ENCODE results near the gene C5orf24.
A peak's percentile ranks its signal among the peaks of the same experiment; 100 is the strongest.
"Not testable (repeated sequence)": the region's sequence is repeated elsewhere in the genome, so short reads cannot be mapped to it uniquely, and the experiment has no call there.

C5orf24 gene

DNA sequence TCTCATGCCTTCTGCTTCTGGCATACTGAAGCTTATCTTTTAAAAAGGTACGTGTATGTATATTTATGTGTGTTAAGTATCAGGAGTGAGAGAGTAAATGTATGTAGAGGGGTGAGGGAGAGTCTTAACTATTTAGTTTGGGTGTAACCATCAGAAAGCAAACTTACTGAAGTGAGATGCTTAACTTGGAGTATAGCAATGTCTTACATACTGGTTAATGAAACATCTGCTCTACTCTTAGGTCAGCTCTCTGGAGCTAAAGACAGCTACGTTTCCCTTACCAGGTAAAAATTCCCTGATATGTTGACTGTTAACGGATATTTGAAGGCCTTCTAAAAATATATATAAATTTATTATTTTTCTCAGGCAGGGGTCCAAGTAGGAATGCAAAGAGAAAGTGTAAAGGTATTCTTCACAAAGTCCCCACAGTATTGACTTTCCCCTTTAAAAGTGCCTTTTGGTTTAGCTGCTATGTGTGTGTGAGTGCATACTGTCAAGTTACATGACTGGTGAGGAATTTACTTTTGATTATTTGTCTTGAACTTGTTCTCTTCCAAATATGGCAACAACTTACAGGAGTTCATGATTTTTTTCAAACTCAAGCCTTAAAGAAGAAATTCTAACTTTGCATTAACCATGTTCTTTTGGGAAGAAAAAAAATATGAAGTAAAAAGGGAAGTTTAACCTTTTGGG is 12.3 kb upstream of the C5orf24 start:
- Histone ChIP-seq H3K36me3 (ENCODE audit: control insufficient read depth, insufficient read depth, low read length) (peaks cover 8% of the 10 kb centered on the region), H3K9ac (ENCODE audit: low read depth, low read length) (no peak overlapping the region), H3K4me1 (ENCODE audit: control insufficient read depth, insufficient read depth, low read length) (no peaks in the 10 kb centered on the region), H3K27me3 (ENCODE audit: control insufficient read depth, insufficient read depth, low read length) (no peaks in the 10 kb centered on the region), H3K9me3 (ENCODE audit: control insufficient read depth, insufficient read depth, low read length) (no peaks in the 10 kb centered on the region), H3K4me3 (ENCODE audit: low read depth, low read length) (no peak overlapping the region)

DNA sequence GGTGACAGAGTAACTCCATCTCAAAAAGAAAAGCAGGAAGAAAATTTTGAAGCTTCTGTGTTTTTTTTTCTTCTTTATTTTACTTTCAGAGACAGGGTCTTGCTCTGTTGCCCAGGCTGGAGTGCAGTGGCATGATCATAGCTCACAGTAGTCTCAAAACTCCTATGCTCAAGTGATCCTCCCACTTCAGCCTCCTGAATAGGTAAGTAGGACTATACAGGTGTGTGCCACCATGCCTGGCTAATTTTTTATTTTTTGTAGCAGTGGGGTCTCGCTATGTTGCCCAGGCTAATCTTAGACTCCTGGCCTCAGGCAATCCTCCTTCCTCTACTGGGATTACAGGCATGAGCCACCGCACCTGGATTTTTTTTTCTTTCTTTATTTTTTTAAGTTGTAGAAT is 10.1 kb upstream of the C5orf24 start:
- Histone ChIP-seq H3K4me1 (ENCODE audit: control insufficient read depth, insufficient read depth, low read length) (no peaks in the 10 kb centered on the region), H3K27me3 (ENCODE audit: control insufficient read depth, insufficient read depth, low read length) (no peaks in the 10 kb centered on the region), H3K9ac (ENCODE audit: low read depth, low read length) (no peak overlapping the region), H3K4me3 (ENCODE audit: low read depth, low read length) (no peak overlapping the region), H3K9me3 (ENCODE audit: control insufficient read depth, insufficient read depth, low read length) (no peaks in the 10 kb centered on the region), H3K36me3 (ENCODE audit: control insufficient read depth, insufficient read depth, low read length) (peaks cover 11% of the 10 kb centered on the region)

DNA sequence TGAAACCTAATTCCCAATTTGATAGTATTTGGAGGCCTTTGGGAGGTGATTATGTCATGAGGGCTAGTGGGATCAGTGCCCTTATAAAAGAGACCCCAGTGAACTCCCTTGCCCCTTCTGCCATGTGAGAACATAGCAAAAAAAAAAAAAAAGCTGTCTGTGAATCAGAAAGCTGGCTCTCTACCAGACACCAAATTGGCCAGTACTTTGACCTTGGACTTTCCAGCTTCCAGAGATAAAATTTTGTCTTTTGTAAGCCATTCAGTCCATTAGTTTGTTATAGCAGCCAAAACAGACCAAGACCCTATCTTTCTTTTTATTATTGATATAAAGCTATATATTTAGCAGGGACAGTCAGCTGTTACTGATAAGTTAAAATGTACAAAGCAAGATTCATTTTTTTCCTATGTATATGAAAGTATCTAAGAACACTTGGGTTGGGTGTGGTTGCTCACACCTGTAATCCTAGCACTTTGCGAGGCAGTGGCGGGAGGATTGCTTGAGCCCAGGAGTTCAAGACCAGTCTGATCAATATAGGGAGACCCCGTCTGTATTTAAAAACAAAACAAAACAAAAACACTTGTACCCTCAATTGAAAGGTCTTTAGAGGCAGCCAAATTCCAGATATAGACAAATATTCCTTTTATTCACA is 8.1 kb upstream of the C5orf24 start:
- Histone ChIP-seq H3K4me1 (ENCODE audit: control insufficient read depth, insufficient read depth, low read length) (no peaks in the 10 kb centered on the region), H3K9me3 (ENCODE audit: control insufficient read depth, insufficient read depth, low read length) (no peaks in the 10 kb centered on the region), H3K9ac (ENCODE audit: low read depth, low read length) (no peak overlapping the region), H3K27me3 (ENCODE audit: control insufficient read depth, insufficient read depth, low read length) (no peaks in the 10 kb centered on the region), H3K4me3 (ENCODE audit: low read depth, low read length) (no peak overlapping the region), H3K36me3 (ENCODE audit: control insufficient read depth, insufficient read depth, low read length) (peaks cover 11% of the 10 kb centered on the region)

DNA sequence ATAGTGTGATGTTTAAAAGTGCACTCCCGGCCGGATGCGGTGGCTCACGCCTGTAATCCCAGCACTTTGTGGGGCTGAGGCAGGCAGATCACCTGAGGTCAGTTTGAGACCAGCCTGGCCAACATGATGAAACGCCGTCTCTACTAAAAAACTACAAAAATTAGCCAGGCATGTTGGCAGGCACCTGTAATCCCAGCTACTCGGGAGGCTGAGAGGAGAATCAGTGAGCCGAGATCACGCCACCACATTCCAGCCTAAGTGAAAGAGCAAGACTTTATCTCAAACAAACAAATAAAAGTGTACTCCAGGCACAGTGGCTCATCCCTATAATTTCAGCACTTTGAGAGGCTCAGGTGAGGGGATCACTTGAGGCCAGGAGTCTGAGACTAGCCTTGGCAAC is 7.4 kb upstream of the C5orf24 start:
- not testable (repeated sequence) for H3K4me3 ChIP-seq (ENCODE audit: low read depth, low read length); H3K9me3 ChIP-seq (ENCODE audit: control insufficient read depth, insufficient read depth, low read length); H3K9ac ChIP-seq (ENCODE audit: low read depth, low read length); H3K27me3 ChIP-seq (ENCODE audit: control insufficient read depth, insufficient read depth, low read length); H3K4me1 ChIP-seq (ENCODE audit: control insufficient read depth, insufficient read depth, low read length)
- peaks cover 11% of the 10 kb centered on the region for H3K36me3 ChIP-seq (ENCODE audit: control insufficient read depth, insufficient read depth, low read length)

GRCh38 chr5:134840811-134841210 is 5.0 kb upstream of the C5orf24 start:
- no peak overlapping the region for H3K4me3 ChIP-seq (ENCODE audit: low read depth, low read length)
- peaks cover 5% of the 10 kb centered on the region for H3K36me3 ChIP-seq (ENCODE audit: control insufficient read depth, insufficient read depth, low read length)
- no peak overlapping the region for H3K9ac ChIP-seq (ENCODE audit: low read depth, low read length)
- H3K4me1 ChIP-seq (ENCODE audit: control insufficient read depth, insufficient read depth, low read length), result no peaks in the 10 kb centered on the region
- H3K9me3 ChIP-seq (ENCODE audit: control insufficient read depth, insufficient read depth, low read length), result no peaks in the 10 kb centered on the region
- H3K27me3 ChIP-seq (ENCODE audit: control insufficient read depth, insufficient read depth, low read length), result no peaks in the 10 kb centered on the region

DNA sequence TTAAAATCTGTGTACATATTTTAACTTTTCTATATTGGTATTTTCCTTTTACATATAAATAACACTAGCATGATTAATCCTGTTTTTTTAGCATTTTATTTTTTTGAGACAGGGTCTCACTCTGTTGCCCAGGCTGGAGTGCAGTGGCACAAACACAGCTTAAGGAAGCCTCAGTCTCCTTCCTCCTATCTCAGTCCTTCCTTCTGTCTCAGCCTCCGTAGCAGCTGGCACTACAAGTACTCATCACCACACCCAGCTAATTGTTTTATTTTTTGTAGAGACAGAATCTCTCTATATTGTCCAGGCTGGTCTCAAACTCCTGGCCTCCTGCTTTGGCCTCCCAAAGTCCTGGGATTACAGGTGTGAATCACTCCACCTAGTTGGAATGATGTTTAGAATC is 1.5 kb upstream of the C5orf24 start:
- Histone ChIP-seq H3K27me3 (ENCODE audit: control insufficient read depth, insufficient read depth, low read length) (no peaks in the 10 kb centered on the region), H3K4me3 (ENCODE audit: low read depth, low read length) (no peak overlapping the region), H3K9me3 (ENCODE audit: control insufficient read depth, insufficient read depth, low read length) (no peaks in the 10 kb centered on the region), H3K9ac (ENCODE audit: low read depth, low read length) (no peak overlapping the region), H3K4me1 (ENCODE audit: control insufficient read depth, insufficient read depth, low read length) (peaks cover 5% of the 10 kb centered on the region), H3K36me3 (ENCODE audit: control insufficient read depth, insufficient read depth, low read length) (peaks cover 7% of the 10 kb centered on the region)

DNA sequence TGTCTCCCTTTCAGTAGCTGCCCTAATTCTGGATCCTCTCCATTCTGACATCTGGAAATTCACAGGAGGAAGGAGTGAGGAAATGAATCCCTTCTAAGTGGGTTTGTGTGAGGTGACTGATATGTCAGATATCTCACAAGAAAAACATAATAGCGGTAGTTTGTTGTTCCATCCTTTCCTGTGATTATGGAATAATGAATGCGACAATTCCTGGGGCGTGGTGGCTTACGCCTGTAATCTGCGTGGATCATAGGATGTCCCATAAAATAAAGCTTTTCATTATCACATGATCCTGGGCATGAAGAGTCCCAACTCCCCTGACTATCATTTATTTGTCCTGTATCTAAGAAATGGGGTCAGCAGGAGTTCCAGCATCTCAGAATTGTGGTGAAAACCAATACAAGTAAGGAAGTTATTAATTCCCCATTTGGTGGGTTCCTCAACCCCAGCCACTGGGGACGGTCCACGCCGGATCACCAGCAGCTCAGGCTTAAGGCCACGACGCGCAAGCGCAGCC is 375 bp upstream of the C5orf24 start:
- peak overlapping the region; percentile 89 for H3K9ac ChIP-seq (ENCODE audit: low read depth, low read length)
- no peaks in the 10 kb centered on the region for H3K27me3 ChIP-seq (ENCODE audit: control insufficient read depth, insufficient read depth, low read length)
- H3K36me3 ChIP-seq (ENCODE audit: control insufficient read depth, insufficient read depth, low read length), result peaks cover 2% of the 10 kb centered on the region
- H3K4me1 ChIP-seq (ENCODE audit: control insufficient read depth, insufficient read depth, low read length), result peaks cover 5% of the 10 kb centered on the region
- H3K9me3 ChIP-seq (ENCODE audit: control insufficient read depth, insufficient read depth, low read length), result no peaks in the 10 kb centered on the region
- H3K4me3 ChIP-seq (ENCODE audit: low read depth, low read length), result peak overlapping the region; percentile 77

DNA sequence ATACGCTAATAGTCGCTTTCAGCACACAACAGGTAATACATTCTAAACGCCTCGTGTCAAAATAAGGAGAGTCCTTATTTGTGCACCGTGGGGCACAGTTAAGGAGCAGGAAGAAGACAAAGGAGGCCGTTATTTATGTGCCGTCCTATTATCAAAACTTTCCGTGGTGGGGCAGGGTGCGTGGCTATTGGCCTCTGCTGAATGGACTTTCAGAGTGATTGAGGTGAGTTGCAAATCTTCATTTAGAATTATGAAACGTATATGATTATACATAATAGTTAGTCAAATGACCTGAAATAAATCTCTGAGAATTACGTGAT is 833 bp downstream of the C5orf24 start:
- Histone ChIP-seq H3K4me1 (ENCODE audit: control insufficient read depth, insufficient read depth, low read length) (peaks cover 5% of the 10 kb centered on the region), H3K27me3 (ENCODE audit: control insufficient read depth, insufficient read depth, low read length) (no peaks in the 10 kb centered on the region), H3K36me3 (ENCODE audit: control insufficient read depth, insufficient read depth, low read length) (peaks cover 2% of the 10 kb centered on the region), H3K9ac (ENCODE audit: low read depth, low read length) (peak overlapping the region; percentile 89), H3K4me3 (ENCODE audit: low read depth, low read length) (peak overlapping the region; percentile 77), H3K9me3 (ENCODE audit: control insufficient read depth, insufficient read depth, low read length) (no peaks in the 10 kb centered on the region)

- H3K4me3 ChIP-seq (ENCODE audit: low read depth, low read length); H3K36me3 ChIP-seq (ENCODE audit: control insufficient read depth, insufficient read depth, low read length); H3K9me3 ChIP-seq (ENCODE audit: control insufficient read depth, insufficient read depth, low read length); H3K4me1 ChIP-seq (ENCODE audit: control insufficient read depth, insufficient read depth, low read length); H3K9ac ChIP-seq (ENCODE audit: low read depth, low read length); H3K27me3 ChIP-seq (ENCODE audit: control insufficient read depth, insufficient read depth, low read length): not testable (repeated sequence)
Observed at GRCh38 chr5:134849434-134849933, 3.7 kb downstream of the C5orf24 start.

DNA sequence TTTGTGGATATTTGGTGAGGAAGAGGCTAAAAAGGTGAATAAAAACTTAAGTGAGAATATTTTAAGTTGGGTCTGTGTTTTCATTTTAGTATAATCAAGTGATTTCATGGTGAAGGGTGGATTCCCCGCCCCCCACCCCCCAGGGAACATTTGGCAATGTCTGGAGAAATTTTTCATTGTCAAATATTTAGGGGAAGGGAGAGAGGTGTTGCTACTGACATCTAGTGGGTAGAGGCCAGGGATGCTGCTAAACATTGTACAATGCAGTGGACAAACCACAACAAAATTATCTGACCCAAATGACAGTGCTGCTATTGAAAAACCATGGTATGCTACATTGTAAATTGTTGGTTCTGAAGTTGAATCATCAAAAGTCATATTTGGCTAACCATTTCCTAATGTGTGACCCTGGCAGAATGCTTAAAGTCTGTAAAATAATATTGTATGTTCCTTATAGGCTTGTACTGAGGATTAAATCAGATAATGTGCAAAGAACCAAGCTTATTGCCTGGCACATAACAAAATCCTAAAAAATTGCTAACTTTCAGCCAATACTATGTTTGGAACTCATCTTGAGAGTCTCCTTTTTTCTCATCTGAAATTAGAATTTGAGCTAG is 5.6 kb downstream of the C5orf24 start:
- Histone ChIP-seq H3K27me3 (ENCODE audit: control insufficient read depth, insufficient read depth, low read length) (no peaks in the 10 kb centered on the region), H3K4me3 (ENCODE audit: low read depth, low read length) (no peak overlapping the region), H3K4me1 (ENCODE audit: control insufficient read depth, insufficient read depth, low read length) (peaks cover 5% of the 10 kb centered on the region), H3K9me3 (ENCODE audit: control insufficient read depth, insufficient read depth, low read length) (no peaks in the 10 kb centered on the region), H3K36me3 (ENCODE audit: control insufficient read depth, insufficient read depth, low read length) (peaks cover 5% of the 10 kb centered on the region), H3K9ac (ENCODE audit: low read depth, low read length) (no peak overlapping the region)

- H3K9me3 ChIP-seq (ENCODE audit: control insufficient read depth, insufficient read depth, low read length); H3K36me3 ChIP-seq (ENCODE audit: control insufficient read depth, insufficient read depth, low read length); H3K9ac ChIP-seq (ENCODE audit: low read depth, low read length); H3K27me3 ChIP-seq (ENCODE audit: control insufficient read depth, insufficient read depth, low read length); H3K4me3 ChIP-seq (ENCODE audit: low read depth, low read length); H3K4me1 ChIP-seq (ENCODE audit: control insufficient read depth, insufficient read depth, low read length): not testable (repeated sequence)
Observed at GRCh38 chr5:134856465-134856864, 10.7 kb downstream of the C5orf24 start.

- Histone ChIP-seq H3K27me3 (ENCODE audit: control insufficient read depth, insufficient read depth, low read length) (no peaks in the 10 kb centered on the region), H3K4me3 (ENCODE audit: low read depth, low read length) (no peak overlapping the region), H3K4me1 (ENCODE audit: control insufficient read depth, insufficient read depth, low read length) (no peaks in the 10 kb centered on the region), H3K9me3 (ENCODE audit: control insufficient read depth, insufficient read depth, low read length) (no peaks in the 10 kb centered on the region), H3K36me3 (ENCODE audit: control insufficient read depth, insufficient read depth, low read length) (peaks cover 3% of the 10 kb centered on the region), H3K9ac (ENCODE audit: low read depth, low read length) (no peak overlapping the region)
Observed at GRCh38 chr5:134857401-134857800, 11.6 kb downstream of the C5orf24 start.

Data from iPS-15b (cell line).